Measurements from ENCODE around the gene PANX2. TPM values are rescaled to one million over a fixed set of nuclear protein-coding genes. Genes with fewer than 3 reads are reported as not detected.

The PANX2 gene
- total RNA-seq, 1 experiment from 2014 or later, result 9.4 TPM

DNA sequence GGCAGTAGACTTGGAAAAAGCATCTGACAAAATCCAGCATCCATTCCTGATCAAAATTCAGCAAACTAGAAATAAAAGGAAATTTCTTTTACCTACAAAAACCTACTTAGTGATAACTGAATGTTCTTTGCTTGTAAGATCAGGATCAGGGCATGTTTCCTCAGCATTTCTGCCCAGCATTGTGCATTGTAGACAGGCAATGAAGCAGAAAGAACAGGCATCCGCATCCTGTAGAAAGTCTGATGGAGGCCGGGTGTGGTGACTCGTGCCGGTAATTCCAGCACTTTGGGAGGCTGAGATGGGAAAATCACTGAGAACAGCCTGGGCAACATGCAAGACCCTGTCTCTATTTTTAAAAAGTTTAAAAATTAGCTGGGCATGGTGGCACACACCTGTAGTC lies 32.5 kb upstream of the PANX2 start:
- POLR2A ChIA-PET (ENCODE audit: unreplicated experiment), result no interaction called here
- Histone ChIP-seq H2AFZ (ENCODE audit: low read length) (no peak overlapping the region), H3K9me2 (replicated peaks; ENCODE audit: low read length) (no peaks in the 10 kb centered on the region), H3K4me1 (ENCODE audit: insufficient read depth, low read length) (no peaks in the 10 kb centered on the region; the same call in 1 of the 2 replicates), H3K36me3 (ENCODE audit: low read depth, low read length) (no peaks in the 10 kb centered on the region), H3K27me3 (ENCODE audit: low read length) (no peaks in the 10 kb centered on the region), H3K4me3 (ENCODE audit: low read length) (no peak overlapping the region), H3K27ac (ENCODE audit: low read length) (no peak overlapping the region), H3K9ac (ENCODE audit: low read length) (no peak overlapping the region), H3K9me3 (ENCODE audit: low read length) (no peaks in the 10 kb centered on the region), H3K79me2 (ENCODE audit: low read length) (no peaks in the 10 kb centered on the region), H3F3A (ENCODE audit: low read length, unreplicated experiment) (no peaks in the 10 kb centered on the region), H3K4me2 (ENCODE audit: low read length) (no peak overlapping the region), H4K20me1 (ENCODE audit: low read length) (no peaks in the 10 kb centered on the region)
- CTCF ChIA-PET, result no interaction called here
- ATAC-seq, result no peak
- BruUV-seq (replicated peaks), result no TSS peak
- intact Hi-C loops (cut with micrococcal nuclease), result no loop called here
- no peak for DNase-seq
- TF ChIP-seq, protein P1, sequence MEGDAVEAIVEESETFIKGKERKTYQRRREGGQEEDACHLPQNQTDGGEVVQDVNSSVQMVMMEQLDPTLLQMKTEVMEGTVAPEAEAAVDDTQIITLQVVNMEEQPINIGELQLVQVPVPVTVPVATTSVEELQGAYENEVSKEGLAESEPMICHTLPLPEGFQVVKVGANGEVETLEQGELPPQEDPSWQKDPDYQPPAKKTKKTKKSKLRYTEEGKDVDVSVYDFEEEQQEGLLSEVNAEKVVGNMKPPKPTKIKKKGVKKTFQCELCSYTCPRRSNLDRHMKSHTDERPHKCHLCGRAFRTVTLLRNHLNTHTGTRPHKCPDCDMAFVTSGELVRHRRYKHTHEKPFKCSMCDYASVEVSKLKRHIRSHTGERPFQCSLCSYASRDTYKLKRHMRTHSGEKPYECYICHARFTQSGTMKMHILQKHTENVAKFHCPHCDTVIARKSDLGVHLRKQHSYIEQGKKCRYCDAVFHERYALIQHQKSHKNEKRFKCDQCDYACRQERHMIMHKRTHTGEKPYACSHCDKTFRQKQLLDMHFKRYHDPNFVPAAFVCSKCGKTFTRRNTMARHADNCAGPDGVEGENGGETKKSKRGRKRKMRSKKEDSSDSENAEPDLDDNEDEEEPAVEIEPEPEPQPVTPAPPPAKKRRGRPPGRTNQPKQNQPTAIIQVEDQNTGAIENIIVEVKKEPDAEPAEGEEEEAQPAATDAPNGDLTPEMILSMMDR (conservative IDR thresholded peaks at IDR 0.05; ENCODE audit: low read depth, low read length), result no peak
- TF ChIP-seq EZH2phosphoT487 (IDR thresholded peaks at IDR 0.05; ENCODE audit: borderline replicate concordance, low read length) (no peak), EZH2 (IDR thresholded peaks at IDR 0.05; ENCODE audit: low read length, unreplicated experiment) (no peak)

DNA sequence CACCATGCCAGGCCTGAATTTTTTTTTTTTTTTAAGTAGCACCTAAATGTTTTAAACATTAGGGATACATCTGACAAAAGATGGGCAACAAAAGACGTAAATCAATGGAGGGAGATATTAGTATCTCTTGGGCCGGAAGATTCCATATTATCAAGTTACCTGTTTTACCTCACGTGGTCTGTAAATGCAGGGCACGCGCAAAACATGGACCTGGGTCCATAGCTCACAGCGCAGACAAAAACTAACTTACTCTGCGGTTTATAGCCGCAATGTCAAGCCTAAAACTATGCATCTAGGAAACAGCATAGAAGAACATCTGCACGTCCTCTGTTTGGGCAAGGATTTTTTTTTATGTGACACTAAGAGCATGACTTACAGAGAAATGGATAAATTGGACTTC lies 31.5 kb upstream of the PANX2 start:
- CTCF ChIA-PET, result no interaction called here
- no peak for ATAC-seq
- Histone ChIP-seq H3K4me1 (ENCODE audit: insufficient read depth, low read length) (no peaks in the 10 kb centered on the region; the same call in 1 of the 2 replicates), H3K27ac (ENCODE audit: low read length) (no peak overlapping the region), H3F3A (ENCODE audit: low read length, unreplicated experiment) (no peaks in the 10 kb centered on the region), H3K4me2 (ENCODE audit: low read length) (no peak overlapping the region), H3K27me3 (ENCODE audit: low read length) (no peaks in the 10 kb centered on the region), H3K4me3 (ENCODE audit: low read length) (no peak overlapping the region), H4K20me1 (ENCODE audit: low read length) (no peaks in the 10 kb centered on the region), H3K79me2 (ENCODE audit: low read length) (no peaks in the 10 kb centered on the region), H3K36me3 (ENCODE audit: low read depth, low read length) (no peaks in the 10 kb centered on the region), H2AFZ (ENCODE audit: low read length) (no peak overlapping the region), H3K9me3 (ENCODE audit: low read length) (no peaks in the 10 kb centered on the region), H3K9ac (ENCODE audit: low read length) (no peak overlapping the region), H3K9me2 (replicated peaks; ENCODE audit: low read length) (no peaks in the 10 kb centered on the region)
- DNase-seq, result no peak
- TF ChIP-seq, protein P1 (conservative IDR thresholded peaks at IDR 0.05; ENCODE audit: low read depth, low read length), result no peak
- TF ChIP-seq EZH2phosphoT487 (IDR thresholded peaks at IDR 0.05; ENCODE audit: borderline replicate concordance, low read length) (no peak), EZH2 (IDR thresholded peaks at IDR 0.05; ENCODE audit: low read length, unreplicated experiment) (no peak)
- POLR2A ChIA-PET (ENCODE audit: unreplicated experiment), result no interaction called here
- intact Hi-C loops (cut with micrococcal nuclease), result no loop called here
- no TSS peak for BruUV-seq (replicated peaks)

DNA sequence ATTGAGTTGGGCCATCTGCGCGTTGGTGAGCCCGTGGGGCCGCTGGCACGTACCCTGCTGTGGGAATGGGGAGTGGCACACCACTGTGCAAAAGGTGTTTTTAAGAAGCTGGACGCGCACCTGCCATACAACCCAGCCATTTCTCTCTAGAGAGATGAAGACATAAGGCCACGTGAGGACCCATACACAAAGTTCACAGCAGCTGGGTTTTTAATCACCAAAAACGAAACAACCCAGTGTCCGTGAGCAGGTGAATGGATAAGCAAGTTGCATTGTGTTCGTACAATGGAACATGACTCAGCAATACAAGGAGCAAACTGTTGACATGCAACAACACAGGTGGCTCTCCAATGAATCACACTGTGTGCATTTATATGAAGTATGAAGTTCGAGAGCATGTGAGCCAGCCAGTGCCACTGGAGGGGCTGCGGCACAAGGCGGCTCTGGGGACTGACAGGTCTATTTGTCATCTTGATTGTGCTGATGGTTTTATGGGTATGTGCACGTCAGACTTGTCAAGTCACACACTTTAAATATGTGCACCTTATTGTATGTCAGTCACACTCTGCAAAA lies 30.6 kb upstream of the PANX2 start:
- ChIA-PET POLR2A (ENCODE audit: unreplicated experiment) (no interaction called here), CTCF (no interaction called here)
- H3K36me3 ChIP-seq (ENCODE audit: low read depth, low read length), result no peaks in the 10 kb centered on the region
- BruUV-seq (replicated peaks), result no TSS peak
- intact Hi-C loops (cut with micrococcal nuclease), result loop anchor here (5.0 kb wide), 1 partner anchor 208 kb away; no protein-coding TSS in a partner anchor
- no peaks in the 10 kb centered on the region for H3K27me3 ChIP-seq (ENCODE audit: low read length)
- no peaks in the 10 kb centered on the region for H3K9me2 ChIP-seq (replicated peaks; ENCODE audit: low read length)
- 0 out of 2 replicates have a peak overlapping the region, but pooled peaks have one; percentile 16 for H3K4me2 ChIP-seq (ENCODE audit: low read length)
- no peak overlapping the region for H3K27ac ChIP-seq (ENCODE audit: low read length)
- no peak overlapping the region for H2AFZ ChIP-seq (ENCODE audit: low read length)
- H4K20me1 ChIP-seq (ENCODE audit: low read length), result no peaks in the 10 kb centered on the region
- ATAC-seq (peak; percentile 58), DNase-seq (peak; percentile 35)
- H3K9ac ChIP-seq (ENCODE audit: low read length), result no peak overlapping the region
- no peaks in the 10 kb centered on the region for H3F3A ChIP-seq (ENCODE audit: low read length, unreplicated experiment)
- H3K4me3 ChIP-seq (ENCODE audit: low read length), result no peak overlapping the region
- H3K9me3 ChIP-seq (ENCODE audit: low read length), result no peaks in the 10 kb centered on the region
- H3K4me1 ChIP-seq (ENCODE audit: insufficient read depth, low read length), result no peaks in the 10 kb centered on the region; the same call in 1 of the 2 replicates
- no peaks in the 10 kb centered on the region for H3K79me2 ChIP-seq (ENCODE audit: low read length)
- TF ChIP-seq, protein P1 (conservative IDR thresholded peaks at IDR 0.05; ENCODE audit: low read depth, low read length), result no peak
- TF ChIP-seq EZH2 (IDR thresholded peaks at IDR 0.05; ENCODE audit: low read length, unreplicated experiment), result no peak
- TF ChIP-seq EZH2phosphoT487 (IDR thresholded peaks at IDR 0.05; ENCODE audit: borderline replicate concordance, low read length), result no peak
